GM19438 (cell line): ENCODE data around the gene PRB3.

Experiments used
- ATAC-seq: cut with Tn5 transposase; IDR thresholded peaks from one replicate; pipeline ENCODE4 v1.9.1; 2021; ENCODE audit warnings: low read depth; ENCODE audit not compliant: unreplicated experiment

The PRB3 gene

DNA sequence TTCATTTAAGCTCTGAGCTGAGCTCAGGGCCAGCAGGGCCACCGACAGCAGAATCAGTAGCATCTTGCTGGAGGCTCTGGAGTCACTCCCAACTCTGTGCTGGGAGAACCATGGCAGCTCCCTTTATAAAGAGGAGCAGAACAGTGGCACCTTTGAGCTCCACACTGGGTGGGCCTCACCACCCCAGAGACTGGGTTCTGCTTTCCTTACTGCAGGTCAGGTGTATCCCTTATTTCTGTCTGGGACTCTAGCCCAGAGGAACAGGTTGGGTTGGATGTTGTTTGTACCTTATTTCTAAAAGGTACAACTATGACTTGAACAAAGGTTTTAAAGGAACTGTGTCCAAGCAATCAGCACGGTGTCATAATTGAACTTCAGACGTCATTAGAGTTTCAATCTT, at the start of gene PRB3:
Gene PRB3, minus strand, starts transcription at position 101 of the 400 bp plus-strand sequence. Its CDS starts 38 bp downstream, at position 63.
- no peak for ATAC-seq

DNA sequence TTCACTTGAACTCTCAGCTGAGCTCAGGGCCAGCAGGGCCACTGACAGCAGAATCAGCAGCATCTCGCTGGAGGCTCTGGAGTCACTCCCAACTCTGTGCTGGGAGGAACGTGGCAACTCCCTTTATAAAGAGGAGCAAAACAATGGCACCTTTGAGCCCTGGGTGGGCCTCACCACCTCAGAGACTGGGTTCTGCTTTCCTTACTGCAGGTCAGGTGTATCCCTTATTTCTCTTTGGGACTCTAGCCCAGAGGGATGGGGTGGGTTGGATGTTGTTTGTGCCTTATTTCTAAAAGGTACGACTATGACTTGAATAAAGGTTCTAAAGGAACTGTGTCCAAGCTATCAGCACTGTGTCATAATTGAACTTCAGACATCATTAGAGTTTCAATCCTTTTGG, 40.8 kb upstream of the PRB3 start, which contains the start of gene PRB4:
Gene PRB4, minus strand, starts transcription at position 101 of the 400 bp plus-strand sequence. Its CDS starts 38 bp downstream, at position 63.
- no peak for ATAC-seq

DNA sequence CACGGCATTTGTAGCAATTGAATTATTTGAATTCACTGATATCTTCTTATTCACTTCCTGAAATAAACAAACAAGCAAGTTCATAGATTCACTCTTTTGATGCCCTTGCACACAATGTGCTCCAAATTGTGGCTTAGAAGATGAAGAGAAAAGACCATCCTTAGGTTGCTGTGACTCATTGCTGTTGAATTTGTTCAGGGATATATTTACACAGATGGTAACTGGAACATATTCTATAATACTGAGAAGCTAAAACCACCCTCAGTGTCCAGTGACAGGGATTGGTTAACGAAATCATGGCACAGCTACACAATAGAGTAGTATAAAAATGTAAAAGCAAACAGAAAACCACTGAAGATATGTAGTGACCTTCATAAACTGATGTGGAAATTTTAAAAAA, 37.6 kb upstream of the PRB3 start:
- ATAC-seq: no peak

DNA sequence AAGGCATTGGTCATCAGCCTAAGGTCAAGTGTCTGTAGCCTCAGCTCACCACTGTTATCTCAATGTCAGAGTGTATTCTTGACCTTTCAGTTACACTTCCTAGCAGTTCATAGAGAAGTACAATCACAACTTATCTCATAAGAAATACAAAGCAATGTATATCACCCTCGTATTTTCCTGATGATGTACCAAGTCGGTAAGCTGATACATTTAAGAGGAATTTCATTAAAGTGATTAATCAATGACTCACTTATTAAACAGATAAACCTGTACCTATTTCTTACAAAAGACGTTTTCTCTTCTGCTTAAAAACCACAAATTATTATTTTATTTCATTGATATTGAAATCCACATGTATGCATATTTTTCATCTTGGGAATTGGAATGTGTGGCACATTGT, 3.9 kb upstream of the PRB3 start:
- ATAC-seq: no peak

DNA sequence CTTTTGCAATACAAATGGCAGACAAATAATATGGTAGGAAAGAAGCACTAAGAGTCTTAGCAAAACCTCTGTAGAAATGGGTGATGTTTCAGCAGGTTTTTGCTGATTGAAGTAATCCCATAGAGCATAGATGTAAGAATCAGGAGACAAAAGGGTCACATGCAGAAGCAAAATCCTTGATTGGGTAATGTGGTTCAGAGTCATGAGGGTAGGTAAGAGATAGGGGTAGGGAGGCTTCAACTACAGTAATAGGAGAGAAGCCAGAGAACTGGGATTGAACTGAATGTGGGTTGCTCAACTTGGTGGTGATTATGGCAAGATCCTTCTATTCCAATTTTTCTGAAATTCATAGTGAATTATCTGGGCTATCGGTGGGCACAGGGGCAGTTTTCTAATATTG, 5.0 kb downstream of the PRB3 start:
- no peak for ATAC-seq

DNA sequence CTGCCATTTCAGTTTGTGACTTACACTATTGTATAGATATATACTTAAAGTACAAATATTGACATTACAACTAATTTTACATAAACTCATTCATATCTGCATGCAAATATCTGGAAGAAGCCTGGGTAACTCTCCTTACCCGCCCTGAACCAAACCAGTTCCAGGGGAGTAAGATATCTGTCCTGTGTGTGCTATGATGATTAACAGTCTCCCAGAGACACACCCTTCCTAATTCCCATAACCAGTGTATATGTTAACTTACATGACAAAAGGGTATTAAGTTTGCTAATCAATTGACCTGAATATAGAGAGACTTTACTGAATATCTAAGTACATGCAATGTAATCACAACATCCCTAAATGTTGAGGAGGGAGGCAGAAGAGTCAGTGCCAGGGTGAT, 23.0 kb downstream of the PRB3 start:
- ATAC-seq: no peak

DNA sequence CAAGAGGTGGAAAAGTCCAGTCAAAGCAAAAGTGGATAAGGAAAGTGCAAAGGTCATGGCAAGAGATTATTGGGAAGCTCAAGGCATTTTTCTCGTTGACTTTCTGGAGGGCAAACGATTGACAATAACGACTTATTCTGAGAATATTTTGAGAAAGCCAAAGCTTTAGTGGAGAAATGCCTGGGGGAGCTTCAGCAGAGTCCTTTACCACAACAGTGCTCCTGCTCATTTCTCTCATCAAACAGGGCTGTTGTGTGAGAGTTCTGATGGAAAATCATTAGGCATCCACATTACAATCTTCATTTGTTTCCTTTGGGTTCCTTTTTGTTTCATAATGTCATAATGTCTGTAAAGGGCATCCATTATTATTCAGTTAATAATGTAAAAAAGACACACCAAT, 26.9 kb downstream of the PRB3 start:
- ATAC-seq: no peak

DNA sequence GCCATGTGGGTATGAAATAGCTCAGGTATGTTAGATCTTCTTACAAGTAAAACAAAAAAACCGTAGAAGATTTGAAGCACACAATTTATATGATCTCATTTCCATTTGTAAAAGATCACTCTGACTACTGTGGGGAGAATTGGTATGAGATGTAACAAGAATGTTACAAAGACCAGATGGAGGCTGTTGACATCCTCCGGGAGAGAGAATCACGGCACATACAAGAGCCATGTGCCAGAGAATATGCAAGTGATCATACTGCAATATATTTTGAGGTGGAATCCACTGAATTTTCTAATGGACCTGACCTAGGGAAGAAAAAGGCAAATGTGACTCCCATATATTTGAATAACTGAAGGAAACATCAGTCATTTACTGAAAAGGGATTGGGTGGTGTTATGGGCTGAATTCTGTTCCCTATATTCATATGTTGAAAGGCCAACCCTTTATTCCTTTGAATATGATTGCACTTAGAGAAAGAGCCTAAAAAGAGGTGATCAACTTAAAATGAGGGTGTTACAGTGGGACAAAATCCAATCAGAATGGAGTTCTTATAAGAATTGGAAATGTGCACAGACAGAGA, 29.1 kb downstream of the PRB3 start:
- no peak for ATAC-seq

DNA sequence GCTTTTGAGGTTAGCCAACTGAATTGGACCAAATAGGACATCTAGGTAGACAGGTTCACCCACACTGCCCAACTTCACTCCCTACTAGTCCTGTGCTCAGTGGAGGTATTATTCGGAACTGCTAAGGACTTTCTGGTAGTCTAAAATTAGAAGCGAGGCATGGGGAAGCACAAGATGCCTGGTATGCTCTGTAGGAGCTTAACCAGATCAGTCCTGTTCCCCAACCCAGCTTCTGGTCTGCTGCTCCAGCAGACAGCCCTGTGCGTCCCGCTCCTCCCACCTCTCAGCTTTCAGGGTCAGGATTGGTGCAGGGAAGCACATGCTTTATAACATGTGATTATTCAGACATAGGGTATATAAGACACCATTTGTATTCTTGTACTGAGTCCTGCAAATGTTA, 31.2 kb downstream of the PRB3 start:
- ATAC-seq: no peak

DNA sequence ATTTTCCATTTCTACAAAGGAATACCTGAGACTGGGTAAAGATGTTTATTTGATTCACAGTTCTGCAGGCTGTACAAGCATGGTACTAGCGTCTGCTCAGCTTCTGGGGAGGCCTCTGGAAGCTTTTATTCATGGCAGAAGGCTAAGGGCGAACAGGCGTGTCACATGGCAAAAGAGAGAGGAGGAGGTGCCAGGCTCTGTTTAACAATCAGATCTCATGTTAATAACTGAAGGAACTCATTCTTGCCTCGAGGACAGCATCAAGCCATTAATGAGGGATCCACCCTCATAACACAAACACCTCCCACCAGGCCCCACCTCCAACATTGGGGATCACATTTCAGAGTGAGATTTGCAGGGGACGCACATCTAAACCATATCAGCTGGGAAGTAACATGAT, 36.0 kb downstream of the PRB3 start:
- no peak for ATAC-seq

DNA sequence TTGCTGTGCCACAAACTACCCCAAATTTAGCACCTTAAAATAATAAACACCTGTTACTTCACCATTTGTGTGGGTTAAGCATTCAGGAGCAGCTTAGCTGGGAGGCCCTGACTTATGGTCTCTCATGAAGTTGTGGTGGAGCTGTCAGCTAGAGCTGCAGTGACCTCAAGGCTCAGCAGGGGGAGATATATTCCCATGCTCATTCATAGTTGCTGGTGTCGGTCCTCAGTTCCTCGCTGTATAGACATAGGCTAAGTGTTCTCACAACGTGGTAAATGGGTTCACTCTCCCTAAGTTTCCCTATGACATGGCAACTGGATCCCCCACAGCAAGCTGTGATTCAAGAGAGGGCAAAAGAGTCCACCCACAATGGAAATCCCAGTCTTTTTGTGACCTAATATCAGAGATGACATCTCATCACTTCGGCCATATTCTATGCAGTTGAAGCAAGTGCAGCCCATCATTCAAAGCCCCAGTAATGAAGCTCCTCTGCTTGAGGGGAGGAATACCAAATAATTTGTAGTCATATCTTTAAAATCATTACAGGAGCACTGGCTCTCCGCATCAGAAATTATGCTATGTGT, 41.1 kb downstream of the PRB3 start:
- no peak for ATAC-seq

DNA sequence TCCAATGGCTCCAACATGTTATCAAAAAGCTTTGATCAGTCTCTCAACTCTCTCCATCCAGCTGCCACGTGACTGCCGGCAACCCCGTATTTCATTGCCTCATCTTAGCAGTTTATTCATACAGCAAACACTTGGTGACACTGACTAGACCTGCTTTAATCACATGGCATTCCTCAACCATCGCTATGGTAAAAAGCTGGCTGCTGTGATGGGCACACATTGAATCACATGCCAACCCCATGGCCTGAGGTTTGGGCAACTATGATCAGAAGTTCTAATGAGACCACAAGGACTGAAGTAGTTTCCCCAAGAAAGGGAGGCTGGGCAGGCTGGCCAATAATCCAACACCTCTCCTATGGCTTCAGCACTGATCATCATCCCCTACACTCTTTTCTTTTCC, 42.1 kb downstream of the PRB3 start:
- no peak for ATAC-seq
